HG03378 (cell line): Measurements from ENCODE around the gene PEA15.

Experiments used
- ATAC-seq: cut with Tn5 transposase; IDR thresholded peaks from one replicate; pipeline ENCODE4 v1.9.1; 2021; ENCODE audit warnings: mild to moderate bottlenecking, moderate library complexity; ENCODE audit not compliant: unreplicated experiment

PEA15 gene, protein sequence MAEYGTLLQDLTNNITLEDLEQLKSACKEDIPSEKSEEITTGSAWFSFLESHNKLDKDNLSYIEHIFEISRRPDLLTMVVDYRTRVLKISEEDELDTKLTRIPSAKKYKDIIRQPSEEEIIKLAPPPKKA

DNA sequence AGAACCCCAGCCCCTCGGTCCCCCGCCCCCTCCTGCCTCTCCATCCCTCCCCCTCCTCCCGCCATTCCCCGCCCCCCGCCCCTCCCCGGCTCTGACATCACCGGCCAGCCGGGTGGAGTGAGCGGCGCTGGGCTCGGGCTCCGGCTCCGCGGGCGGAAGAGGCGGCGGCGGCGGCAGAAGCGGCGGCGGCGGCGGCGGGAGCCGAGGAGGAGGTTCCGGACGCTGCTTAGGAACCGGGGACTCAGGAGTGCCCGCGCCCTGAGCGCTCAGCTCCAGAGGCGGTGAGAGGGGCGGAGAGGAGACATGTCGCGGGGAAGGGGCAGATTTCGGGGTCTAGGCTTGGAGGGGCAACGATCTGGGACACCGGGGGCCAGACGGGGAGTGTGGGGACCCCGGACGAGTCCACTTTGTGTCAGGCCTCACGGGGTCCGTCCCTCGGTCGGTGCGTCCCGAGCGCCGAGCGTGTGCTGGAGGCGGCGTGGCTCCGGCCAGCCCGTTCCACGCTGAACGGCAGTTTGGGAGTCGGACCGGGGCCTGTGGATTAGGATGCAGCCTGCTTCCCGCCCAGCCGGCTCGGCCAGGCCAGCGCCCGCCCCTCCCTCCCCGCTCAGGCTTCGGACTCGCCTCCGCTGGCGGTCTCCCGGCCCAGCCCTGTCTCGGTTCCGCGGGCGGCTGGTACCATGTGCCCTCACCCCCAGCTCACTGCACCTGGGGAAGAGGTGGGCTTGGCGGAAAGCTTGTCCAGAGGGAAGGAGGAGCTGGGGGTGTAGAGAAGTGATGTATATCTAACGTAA is at the start of gene PEA15:
TSS of gene PEA15 (plus strand) at position 143 of the 794 bp plus-strand sequence. CDS start 6,161 bp downstream, outside the sequence.
- ATAC-seq, result no peak

DNA sequence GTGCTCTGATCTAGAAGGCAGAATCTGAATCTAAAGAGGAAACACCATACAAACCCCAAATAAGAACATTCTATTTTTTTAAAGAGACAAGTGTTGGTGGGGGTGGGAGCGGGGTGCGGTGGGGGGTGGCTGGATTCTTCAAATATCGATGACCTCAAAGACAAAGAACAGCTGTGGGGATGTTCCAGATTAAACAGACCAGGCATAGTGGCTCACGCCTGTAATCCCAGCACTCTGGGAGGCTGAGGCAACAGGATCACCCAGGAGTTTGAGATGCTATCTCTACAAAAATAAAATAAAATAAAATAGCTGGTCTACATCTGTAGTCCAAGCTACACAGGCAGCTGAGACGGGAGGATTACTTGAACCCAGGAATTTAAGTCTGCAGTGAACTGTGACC is 48.8 kb upstream of the PEA15 start:
- ATAC-seq, result no peak

DNA sequence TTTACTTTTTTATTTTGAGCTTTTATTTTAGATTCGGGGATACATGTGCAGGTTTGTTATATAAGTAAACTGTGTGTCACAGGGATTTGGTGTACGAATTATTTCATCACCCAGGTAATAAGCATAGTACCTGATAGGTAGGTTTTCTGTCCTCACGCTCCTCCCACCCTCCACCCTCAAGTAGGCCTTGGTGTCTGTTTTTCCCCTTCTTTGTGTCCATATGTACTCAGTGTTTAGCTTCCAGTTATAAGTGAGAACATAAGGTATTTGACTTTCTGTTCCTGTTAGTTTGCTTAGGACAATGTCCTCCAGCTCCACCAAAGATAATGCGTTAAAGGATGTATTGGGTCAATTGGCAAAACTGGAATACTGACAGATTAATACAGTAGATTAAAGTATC is 48.0 kb upstream of the PEA15 start:
- ATAC-seq, result no peak

DNA sequence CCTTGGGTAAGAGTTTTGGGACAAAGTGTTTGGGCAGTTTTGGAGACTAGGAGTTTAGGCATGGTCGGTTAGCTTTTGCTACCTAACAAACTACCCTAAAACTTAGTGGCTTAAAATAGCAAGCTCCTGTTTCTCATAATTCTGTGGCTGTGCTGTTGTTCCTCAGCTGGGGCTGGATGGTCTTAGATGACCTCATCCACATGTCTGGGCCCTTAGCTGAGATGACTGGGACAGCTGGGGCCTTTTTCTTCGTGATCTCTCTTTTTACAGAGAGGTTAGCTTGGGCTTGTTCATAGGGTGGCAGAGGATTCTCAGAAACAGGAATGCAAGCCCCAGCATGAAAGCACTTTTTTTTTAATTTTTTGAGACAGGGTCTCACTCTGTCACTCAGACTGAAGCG is 47.2 kb upstream of the PEA15 start:
- ATAC-seq, result no peak

DNA sequence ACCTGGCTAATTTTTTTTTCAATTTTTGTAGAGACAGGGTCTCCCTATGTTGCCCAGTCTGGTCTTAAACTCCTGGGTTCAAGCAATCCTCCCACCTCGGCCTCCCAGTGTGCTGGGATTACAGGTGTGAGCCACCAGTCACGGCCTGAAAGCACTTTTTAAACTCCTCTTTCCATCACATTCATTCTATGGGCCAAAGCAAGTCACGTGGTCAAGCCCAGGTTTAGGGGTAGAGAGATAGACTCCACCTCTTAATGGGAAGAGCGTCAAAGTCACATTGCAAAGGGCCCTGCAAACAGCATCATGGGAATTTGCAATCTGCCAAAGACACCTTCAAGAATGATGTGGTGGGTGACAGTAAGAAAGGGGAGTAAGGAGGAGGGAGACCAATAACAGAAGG is 46.6 kb upstream of the PEA15 start:
- ATAC-seq, result no peak

DNA sequence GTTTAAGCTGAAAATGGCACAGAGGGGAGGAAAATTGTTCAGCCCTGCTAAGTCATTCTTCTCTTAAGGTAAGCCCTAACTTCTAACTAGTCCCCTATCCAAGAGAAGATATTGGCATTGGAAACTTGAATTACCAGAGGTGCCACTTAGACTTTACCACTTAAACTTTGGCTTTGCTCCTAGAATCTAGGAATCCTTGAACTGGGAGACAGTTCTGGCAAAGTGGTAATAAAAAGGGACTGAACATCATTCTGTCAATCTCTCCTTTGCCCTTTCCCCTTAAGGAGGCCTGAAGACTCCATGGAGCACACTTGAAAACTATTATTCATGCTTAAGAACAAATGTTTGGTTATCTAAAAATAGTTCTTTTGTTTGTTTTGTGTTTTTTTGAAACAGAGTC is 45.3 kb upstream of the PEA15 start:
- ATAC-seq, result no peak

DNA sequence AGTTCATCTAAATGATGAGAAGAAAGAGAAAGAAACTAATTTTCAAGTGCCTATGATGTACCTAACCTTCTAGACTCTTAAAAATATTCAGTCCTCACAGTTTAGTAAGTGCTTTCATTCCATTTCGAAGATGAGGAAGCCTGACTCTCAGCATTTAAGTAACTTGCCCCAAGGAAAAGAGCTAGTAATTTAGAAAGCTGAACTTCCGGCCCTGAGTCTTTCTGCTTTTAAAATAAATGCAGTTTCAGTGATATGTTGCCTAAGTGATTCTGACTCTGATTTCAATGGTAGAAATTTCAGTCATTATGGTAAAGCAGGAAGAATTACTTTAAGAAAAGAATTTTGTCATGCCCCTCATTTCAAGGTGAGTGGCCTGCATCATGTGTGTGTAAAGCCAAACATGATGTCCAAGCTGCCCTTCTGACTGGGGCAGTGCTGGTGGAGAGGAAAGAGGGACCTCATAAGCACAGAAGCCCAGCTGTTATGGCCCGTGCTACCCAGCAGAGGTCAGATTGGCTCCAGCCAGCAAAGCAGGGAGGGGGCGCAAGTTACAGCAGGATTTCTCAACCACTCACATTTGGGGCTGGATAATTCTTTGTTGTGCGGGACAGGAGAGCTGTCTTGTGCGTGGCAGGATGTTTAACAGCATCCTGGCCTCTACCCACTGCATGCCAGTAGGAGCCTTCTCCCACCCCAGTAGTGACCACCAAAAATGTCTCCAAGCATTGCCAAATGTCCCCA is 43.0 kb upstream of the PEA15 start:
- ATAC-seq, result no peak

DNA sequence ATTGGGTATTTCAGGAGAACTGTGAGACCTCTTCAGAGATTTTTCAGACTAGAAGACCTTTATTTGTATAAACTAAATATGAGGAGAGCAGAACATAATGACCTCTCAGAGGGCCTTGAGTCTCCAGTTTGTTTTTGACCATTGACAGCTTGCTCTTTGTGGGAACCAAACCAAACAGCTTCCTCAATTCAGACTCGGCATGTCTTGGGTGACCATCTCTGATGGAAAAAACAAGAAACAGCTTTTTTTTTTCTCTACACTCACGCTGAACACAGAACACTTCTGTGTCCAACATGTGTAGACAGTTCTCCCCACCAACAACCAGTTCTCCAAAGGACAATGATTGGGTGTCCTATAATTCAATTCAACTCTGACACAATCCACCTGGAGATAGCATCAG is 42.3 kb upstream of the PEA15 start:
- ATAC-seq, result no peak

DNA sequence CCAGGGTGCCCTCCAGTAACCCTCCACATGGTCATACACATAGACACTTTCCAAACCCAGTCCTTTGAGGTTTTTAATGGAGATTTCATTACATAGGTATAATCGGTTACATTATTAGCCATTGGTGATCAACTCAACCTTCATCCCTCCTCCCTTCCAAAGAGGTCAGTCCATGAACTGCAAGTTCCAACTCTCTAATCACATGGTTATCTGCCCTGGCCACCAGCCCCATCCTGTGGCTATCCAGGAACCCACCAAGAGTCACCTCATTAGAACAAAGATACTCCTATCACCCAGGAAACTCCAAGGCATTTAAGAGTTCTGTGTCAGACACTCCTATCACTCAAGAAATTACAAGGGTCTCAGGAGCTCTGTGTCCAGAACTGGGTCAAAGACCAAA is 41.6 kb upstream of the PEA15 start:
- no peak for ATAC-seq

DNA sequence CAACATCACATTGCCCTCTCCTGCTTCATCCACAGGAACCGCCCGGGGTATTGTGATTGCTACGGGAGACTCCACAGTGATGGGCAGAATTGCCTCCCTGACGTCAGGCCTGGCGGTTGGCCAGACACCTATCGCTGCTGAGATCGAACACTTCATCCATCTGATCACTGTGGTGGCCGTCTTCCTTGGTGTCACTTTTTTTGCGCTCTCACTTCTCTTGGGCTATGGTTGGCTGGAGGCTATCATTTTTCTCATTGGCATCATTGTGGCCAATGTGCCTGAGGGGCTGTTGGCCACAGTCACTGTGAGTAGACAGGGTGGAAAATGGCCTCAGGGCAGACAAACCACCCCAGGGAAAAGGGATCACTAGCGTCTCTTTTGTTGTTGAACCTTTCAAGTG is 41.1 kb upstream of the PEA15 start:
- no peak for ATAC-seq

DNA sequence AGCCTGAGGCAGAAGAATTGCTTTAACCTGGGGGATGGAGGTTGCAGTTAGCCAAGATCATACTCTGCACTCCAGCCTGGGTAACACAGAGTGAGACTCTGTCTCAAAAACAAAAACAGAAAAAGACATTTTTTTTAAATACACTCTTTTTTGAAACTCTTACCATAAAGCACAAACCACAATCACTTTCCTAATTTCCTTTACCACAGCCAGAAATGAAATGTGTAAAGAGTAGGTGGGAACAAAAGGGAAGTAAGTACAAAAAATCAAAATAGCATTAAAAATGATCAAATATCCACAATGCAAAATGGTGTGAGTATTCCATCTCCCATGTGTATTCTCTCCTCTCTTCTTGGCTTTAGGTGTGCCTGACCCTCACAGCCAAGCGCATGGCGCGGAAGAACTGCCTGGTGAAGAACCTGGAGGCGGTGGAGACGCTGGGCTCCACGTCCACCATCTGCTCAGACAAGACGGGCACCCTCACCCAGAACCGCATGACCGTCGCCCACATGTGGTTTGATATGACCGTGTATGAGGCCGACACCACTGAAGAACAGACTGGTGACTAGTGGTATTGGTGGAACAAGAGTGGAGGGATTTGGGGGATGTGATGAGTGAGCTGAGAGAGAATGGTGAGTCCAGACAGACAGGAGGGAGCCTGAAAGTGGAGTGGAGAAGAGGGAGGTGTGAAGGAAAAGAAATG is 38.9 kb upstream of the PEA15 start:
- ATAC-seq, result no peak

DNA sequence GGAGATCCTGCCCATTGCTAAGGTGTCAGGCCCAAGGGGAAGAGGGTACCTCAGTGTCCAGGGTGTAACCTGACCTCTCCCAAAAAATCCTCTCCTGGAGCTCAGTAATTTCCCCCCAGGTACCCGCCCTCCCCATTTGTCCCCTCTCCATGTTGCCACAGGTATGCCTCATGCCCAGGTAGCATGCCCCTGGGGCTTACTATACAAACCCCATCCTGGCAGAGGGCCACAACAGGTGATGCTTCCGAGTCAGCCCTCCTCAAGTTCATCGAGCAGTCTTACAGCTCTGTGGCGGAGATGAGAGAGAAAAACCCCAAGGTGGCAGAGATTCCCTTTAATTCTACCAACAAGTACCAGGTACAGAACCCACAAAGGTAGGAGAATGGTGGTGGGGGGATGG is 38.1 kb upstream of the PEA15 start:
- no peak for ATAC-seq

DNA sequence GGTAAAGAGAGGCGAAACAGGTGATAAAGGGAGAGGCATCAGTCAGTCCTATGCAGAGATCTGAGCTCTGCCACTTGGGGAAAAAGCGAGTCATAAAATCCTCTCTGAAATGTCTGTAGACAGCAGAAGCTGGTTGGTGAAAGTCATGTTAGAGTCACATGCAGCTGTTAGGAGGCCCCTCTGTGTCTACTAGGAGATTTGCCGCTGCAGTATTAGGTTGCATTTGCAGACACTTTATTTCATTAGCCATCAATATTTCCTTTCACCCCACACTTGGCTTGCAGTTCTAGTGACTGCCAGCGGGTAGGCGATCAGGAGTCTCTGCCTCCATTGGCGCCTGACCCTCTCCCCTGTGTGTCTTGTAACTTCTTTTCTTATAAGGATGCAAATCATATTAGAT is 37.6 kb upstream of the PEA15 start:
- ATAC-seq, result no peak

DNA sequence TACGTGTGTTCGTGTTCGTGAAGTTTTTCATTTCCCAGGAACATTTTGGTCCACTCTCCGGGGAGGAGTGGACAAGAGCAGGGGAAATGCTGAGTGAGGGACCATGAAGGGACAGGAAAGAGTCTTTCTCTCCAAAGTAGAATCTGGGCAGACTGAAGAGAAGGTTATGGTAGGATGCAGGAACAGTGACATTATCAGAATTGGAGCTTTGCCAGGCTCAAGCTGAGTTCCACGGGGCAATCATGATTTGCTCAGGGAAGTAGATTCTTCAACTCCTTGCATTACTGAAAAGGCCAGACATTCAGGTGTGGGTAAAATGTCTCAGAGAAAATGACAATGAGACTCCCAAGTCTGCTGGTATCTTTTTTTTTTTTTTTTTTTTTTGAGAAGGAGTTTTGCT is 37.2 kb upstream of the PEA15 start:
- no peak for ATAC-seq

DNA sequence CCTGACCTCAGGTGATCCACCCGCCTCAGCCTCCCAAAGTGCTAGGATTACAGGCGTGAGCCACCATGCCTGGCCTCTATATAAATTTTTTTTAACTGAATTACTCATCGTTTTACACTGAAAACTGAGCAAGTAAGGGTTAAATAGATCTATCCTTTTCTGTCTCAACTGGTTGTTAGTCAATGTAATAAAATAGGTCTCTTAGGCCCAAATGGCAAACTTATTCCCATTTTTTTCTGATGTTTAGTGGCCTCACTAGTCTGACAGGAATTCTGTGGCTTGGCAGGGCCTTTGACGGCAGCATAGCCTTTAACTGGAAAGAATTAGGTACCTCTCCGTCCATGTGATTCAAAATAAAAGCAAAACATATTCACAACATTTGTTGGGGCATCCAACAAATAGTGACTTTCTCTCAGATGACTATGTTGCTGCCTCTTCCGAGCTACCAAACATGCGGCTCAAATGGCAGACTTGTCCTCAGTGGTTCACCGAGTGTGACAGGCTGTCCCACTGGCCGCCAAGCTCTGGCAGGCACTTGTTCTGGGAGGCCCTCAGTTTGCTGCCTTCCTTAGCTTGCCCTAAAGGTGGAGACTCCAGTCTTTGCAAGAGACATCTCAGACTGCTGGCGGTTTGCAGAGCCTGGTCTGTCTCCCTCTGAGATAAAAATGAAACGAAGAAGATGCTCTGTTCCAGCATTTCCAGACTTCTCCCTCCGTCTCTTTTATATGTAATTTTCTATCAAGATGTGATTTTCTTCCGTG is 36.4 kb upstream of the PEA15 start:
- ATAC-seq, result no peak

DNA sequence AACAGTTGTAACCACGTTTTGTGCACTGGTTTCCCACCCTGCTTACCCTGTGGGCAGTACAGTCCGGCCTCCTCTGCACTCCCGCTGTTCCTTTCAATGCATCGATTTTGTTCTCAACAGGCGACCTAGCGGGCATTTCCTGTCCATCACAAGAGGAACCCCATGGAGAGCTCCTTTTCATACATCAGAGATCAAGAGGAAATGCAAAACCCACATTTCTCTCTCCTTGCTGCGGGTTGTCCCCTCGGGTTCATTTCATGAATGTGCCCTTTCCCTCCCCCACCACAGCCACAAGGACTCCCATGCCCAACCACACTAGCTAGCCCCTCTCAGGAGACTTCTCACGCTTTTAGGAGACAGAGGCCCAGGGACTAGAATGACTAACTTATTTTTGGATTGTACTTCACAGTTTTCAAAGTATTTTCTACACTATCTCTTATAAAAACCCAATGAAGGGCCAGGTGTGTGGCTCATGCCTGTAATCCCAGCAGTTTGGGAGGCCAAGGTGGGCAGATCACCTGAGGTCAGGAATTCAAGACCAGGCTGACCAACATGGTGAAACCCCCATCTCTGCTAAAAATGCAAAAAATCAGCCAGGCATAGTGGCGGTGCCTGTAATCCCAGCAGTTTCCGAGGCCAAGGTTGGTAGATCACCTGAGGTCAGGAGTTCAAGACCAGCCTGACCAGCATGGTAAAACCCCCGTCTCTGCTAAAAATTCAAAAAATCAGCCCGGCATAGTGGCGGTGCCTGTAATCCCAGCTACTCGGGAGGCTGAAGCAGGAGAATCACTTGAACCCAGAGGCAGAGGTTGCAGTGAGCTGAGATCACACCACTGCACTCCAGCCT is 35.4 kb upstream of the PEA15 start:
- peak; percentile 67 for ATAC-seq

DNA sequence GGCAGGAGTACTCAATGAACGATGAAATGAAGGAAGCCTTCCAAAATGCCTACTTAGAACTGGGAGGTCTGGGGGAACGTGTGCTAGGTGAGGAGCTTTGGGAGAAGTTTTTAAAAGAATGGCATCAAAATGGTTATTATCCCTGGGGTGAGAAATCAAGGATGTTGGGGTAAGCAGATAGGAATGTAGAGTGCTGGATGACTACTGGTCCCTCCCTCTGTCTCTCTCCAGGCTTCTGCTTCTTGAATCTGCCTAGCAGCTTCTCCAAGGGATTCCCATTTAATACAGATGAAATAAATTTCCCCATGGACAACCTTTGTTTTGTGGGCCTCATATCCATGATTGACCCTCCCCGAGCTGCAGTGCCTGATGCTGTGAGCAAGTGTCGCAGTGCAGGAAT is 33.8 kb upstream of the PEA15 start:
- no peak for ATAC-seq

DNA sequence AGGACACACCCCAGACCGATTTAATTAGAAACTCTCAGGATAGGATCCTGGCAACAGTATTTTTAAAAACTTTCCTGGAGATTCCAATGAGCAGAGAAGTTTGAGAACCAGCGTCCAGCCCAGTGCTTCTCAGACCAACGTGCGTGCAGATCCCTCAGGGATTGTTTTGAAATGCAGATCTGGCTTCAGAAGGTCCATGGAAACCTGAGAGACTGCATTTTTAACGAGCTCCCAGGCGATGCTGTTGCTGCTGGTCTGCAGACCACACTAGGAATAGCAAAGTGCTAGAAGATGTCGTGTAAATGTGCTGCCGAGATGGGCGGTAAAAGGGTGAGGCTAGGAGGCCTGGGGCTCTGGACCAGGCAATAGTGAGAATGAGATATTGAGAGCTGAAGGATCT is 33.2 kb upstream of the PEA15 start:
- ATAC-seq, result no peak

DNA sequence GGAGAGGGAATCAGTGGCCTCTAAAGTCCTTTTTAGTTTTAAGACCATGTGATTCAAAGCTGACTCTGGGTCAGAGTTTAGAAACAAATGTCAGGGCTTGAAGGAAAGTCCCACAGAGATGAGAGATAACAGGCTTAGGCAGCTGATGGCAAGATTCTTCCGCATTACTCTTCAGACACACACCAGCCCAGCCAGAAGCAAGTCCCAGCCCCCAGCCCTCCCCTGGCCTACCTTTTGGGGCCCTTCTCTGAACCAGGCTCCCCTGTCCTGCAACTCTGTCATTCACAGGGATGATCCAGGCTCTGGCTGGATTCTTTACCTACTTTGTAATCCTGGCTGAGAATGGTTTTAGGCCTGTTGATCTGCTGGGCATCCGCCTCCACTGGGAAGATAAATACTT is 28.0 kb upstream of the PEA15 start:
- ATAC-seq, result no peak

DNA sequence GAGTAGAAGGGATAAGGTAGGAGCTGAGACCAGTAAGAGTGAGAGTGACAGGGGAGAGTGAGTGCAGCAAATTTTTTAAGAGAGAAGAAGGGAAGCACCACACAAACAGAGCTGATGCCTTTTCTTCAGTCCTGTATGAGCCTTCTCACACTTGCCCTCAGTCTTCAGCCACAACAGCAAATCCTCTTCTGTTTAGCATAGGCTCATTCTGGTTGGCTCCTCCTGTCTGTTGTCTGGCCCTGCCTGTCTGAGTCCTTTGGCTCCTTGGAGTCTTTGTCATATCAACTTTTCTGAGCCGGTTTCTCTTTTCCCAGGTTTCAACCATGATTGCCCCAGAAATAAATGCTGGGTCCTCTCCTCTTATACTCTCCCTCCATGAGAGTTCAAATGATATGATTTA is 27.5 kb upstream of the PEA15 start:
- ATAC-seq, result no peak
